GM12865 (cell line): ENCODE measurements around the gene BEND6.

ENCODE experiments used
- DNase-seq: peaks from one replicate; pipeline ENCODE4 v3.0.0; 2010; ENCODE audit warnings: low read depth
- H3K4me3 ChIP-seq: 2 replicates; pipeline ENCODE4 v1.5.1; 2011; ENCODE audit warnings: mild to moderate bottlenecking, low read depth, low read length, control low read depth
- CTCF ChIP-seq: IDR thresholded peaks from 2 replicates; pipeline ENCODE4 v1.5.1; 2011; ENCODE audit warnings: low read length, control low read depth, low read depth, inconsistent platforms; ENCODE audit not compliant: insufficient read depth; ENCODE audit errors: missing control alignments

BEND6 gene

GRCh38 chr6:56914798-56915658 is 39.9 kb upstream of the BEND6 start:
- no peak for DNase-seq
- no peak overlapping the region for H3K4me3 ChIP-seq
- TF ChIP-seq CTCF: no peak

GRCh38 chr6:56915832-56916231 is 39.1 kb upstream of the BEND6 start:
- no peak overlapping the region for H3K4me3 ChIP-seq
- TF ChIP-seq CTCF: no peak
- DNase-seq: no peak

GRCh38 chr6:56916849-56917551 is 37.9 kb upstream of the BEND6 start:
- no peak for TF ChIP-seq CTCF
- no peak overlapping the region for H3K4me3 ChIP-seq
- DNase-seq: peak; percentile 22

- DNase-seq: no peak
- no peak overlapping the region for H3K4me3 ChIP-seq
- no peak for TF ChIP-seq CTCF
These were observed 32.3 kb upstream of the BEND6 start for GRCh38 chr6:56922645-56923044.

- no peak overlapping the region for H3K4me3 ChIP-seq
- DNase-seq: no peak
- TF ChIP-seq CTCF: no peak
These were observed 31.3 kb upstream of the BEND6 start for GRCh38 chr6:56923565-56923964.

GRCh38 chr6:56927538-56928453 is 27.1 kb upstream of the BEND6 start:
- no peak overlapping the region for H3K4me3 ChIP-seq
- no peak for TF ChIP-seq CTCF
- no peak for DNase-seq
